HEK293 (cell line): Measurements from ENCODE around the gene GART.

Experiments
- CTCF ChIA-PET: fragments of 350-600 bp; formaldehyde crosslinking; extraction: SDS; loops from one replicate; lab custom pipeline; 2021; ENCODE audit warnings: antibody characterized with exemption; lab: Yijun Ruan, JAX
- POLR2A ChIA-PET: fragments of 300-600 bp; formaldehyde crosslinking; extraction: SDS; loops from one replicate; lab custom pipeline; 2020; ENCODE audit warnings: antibody characterized with exemption, inconsistent platforms; lab: Yijun Ruan, JAX
- H3K27ac ChIP-seq: fragments of 200-500 bp; sonication (Bioruptor generic); 2 replicates; pipeline ENCODE4 v1.5.1; 2014; ENCODE audit warnings: low read depth, low read length, control low read depth, inconsistent platforms; ENCODE audit errors: extremely low read depth
- H3K36me3 ChIP-seq, 2 experiments: fragments of 200-500 bp in 1 of 2; sonication (Bioruptor generic) in 1 of 2; 1 replicate in 1 of 2; 2 replicates in 1 of 2; pipeline ENCODE4 v1.5.1; 2014 to 2017; ENCODE audit warnings: inconsistent platforms in 2 of 2, low read length in 2 of 2; ENCODE audit not compliant: control insufficient read depth in 2 of 2, insufficient read depth in 1 of 2
- H3K4me1 ChIP-seq: fragments of 200-500 bp; sonication (Bioruptor generic); 2 replicates; pipeline ENCODE4 v1.5.1; 2014; ENCODE audit warnings: mild to moderate bottlenecking, low read length, inconsistent platforms; ENCODE audit not compliant: control insufficient read depth, insufficient read depth
- H3K4me3 ChIP-seq: 2 replicates; pipeline ENCODE4 v1.5.1; 2011; ENCODE audit warnings: low read depth, mild to moderate bottlenecking, control low read depth, low read length, moderate library complexity
- H3K9me3 ChIP-seq: fragments of 200-500 bp; sonication (Bioruptor generic); 2 replicates; pipeline ENCODE4 v1.5.1; 2014; ENCODE audit warnings: low read depth, low read length, inconsistent platforms; ENCODE audit not compliant: control insufficient read depth, insufficient read depth
- KLF1 ChIP-seq: fragments of 450-650 bp; formaldehyde crosslinking; IDR thresholded peaks from 2 replicates; pipeline ENCODE4 v1.5.1; 2016; ENCODE audit warnings: missing biosample characterization, missing genetic modification characterization
- MZF1 ChIP-seq: fragments of 450-650 bp; formaldehyde crosslinking; IDR thresholded peaks from 2 replicates; pipeline ENCODE4 v1.5.1; 2017; ENCODE audit warnings: missing biosample characterization, missing genetic modification characterization, borderline replicate concordance
- PRDM2 ChIP-seq: fragments of 450-650 bp; formaldehyde crosslinking; IDR thresholded peaks from 2 replicates; pipeline ENCODE4 v1.5.1; 2016; ENCODE audit warnings: missing biosample characterization, missing genetic modification characterization, borderline replicate concordance
- TCF7L2 ChIP-seq: IDR thresholded peaks from 2 replicates; pipeline ENCODE4 v1.6.1; 2011; ENCODE audit warnings: low read depth, mild to moderate bottlenecking, inconsistent platforms, low read length, moderate library complexity, borderline replicate concordance
- ZBTB17 ChIP-seq: fragments of 450-650 bp; formaldehyde crosslinking; IDR thresholded peaks from 2 replicates; pipeline ENCODE4 v1.5.1; 2016; ENCODE audit warnings: missing biosample characterization, missing genetic modification characterization
- ZBTB20 ChIP-seq: fragments of 450-650 bp; formaldehyde crosslinking; IDR thresholded peaks from 2 replicates; pipeline ENCODE4 v1.5.1; 2016; ENCODE audit warnings: missing biosample characterization, missing genetic modification characterization
- ZBTB49 ChIP-seq: fragments of 450-650 bp; formaldehyde crosslinking; IDR thresholded peaks from 2 replicates; pipeline ENCODE4 v1.5.1; 2016; ENCODE audit warnings: missing biosample characterization, missing genetic modification characterization, low read depth
- ZFP41 ChIP-seq: fragments of 450-650 bp; formaldehyde crosslinking; IDR thresholded peaks from 2 replicates; pipeline ENCODE4 v1.5.1; 2016; ENCODE audit warnings: missing biosample characterization, missing genetic modification characterization, borderline replicate concordance
- ZNF19 ChIP-seq: fragments of 450-650 bp; formaldehyde crosslinking; IDR thresholded peaks from 2 replicates; pipeline ENCODE4; 2016; ENCODE audit warnings: missing biosample characterization, missing genetic modification characterization, low read depth
- ZNF362 ChIP-seq: fragments of 450-650 bp; formaldehyde crosslinking; IDR thresholded peaks from 2 replicates; pipeline ENCODE4 v1.5.1; 2016; ENCODE audit warnings: missing biosample characterization, missing genetic modification characterization
- ZNF501 ChIP-seq: fragments of 450-650 bp; formaldehyde crosslinking; IDR thresholded peaks from 2 replicates; pipeline ENCODE4 v1.5.1; 2016; ENCODE audit warnings: missing biosample characterization, missing genetic modification characterization
- ZNF510 ChIP-seq: fragments of 450-650 bp; formaldehyde crosslinking; IDR thresholded peaks from 2 replicates; pipeline ENCODE4 v1.5.1; 2018; ENCODE audit warnings: mild to moderate bottlenecking, missing genetic modification characterization, missing biosample characterization; ENCODE audit not compliant: insufficient replicate concordance
- ZNF639 ChIP-seq: fragments of 450-650 bp; formaldehyde crosslinking; IDR thresholded peaks from 2 replicates; pipeline ENCODE4 v1.5.1; 2016; ENCODE audit warnings: missing biosample characterization, missing genetic modification characterization
- ZNF664 ChIP-seq: fragments of 450-650 bp; formaldehyde crosslinking; IDR thresholded peaks from 2 replicates; pipeline ENCODE4 v1.5.1; 2016; ENCODE audit warnings: missing biosample characterization, missing genetic modification characterization
- ZNF776 ChIP-seq: fragments of 450-650 bp; formaldehyde crosslinking; IDR thresholded peaks from 2 replicates; pipeline ENCODE4 v1.5.0; 2017; ENCODE audit warnings: missing biosample characterization, missing genetic modification characterization, borderline replicate concordance
- ZNF837 ChIP-seq: fragments of 450-650 bp; formaldehyde crosslinking; IDR thresholded peaks from 2 replicates; pipeline ENCODE4 v1.5.1; 2016; ENCODE audit warnings: missing biosample characterization, missing genetic modification characterization
- ZSCAN30 ChIP-seq: fragments of 450-650 bp; IDR thresholded peaks from 2 replicates; pipeline ENCODE4 v1.5.1; 2018; ENCODE audit warnings: missing biosample characterization, mild to moderate bottlenecking, missing genetic modification characterization, moderate library complexity
- ZSCAN5A ChIP-seq: fragments of 450-650 bp; formaldehyde crosslinking; IDR thresholded peaks from 2 replicates; pipeline ENCODE4 v1.5.1; 2016; ENCODE audit warnings: missing biosample characterization, missing genetic modification characterization

The GART gene

GRCh38 chr21:33551664-33552063 lies 9.7 kb upstream of the GART start:
- no peak overlapping the region for H3K4me3 ChIP-seq
- peaks cover 61 to 96% of the 10 kb centered on the region in 2 experiments for H3K36me3 ChIP-seq
- H3K4me1 ChIP-seq, result no peaks in the 10 kb centered on the region
- ChIA-PET CTCF (interaction anchor here (1.2 kb wide), 1 partner anchor 11 kb away, joined by 3 read pairs; no protein-coding TSS in a partner anchor), POLR2A (interaction anchor here (0.6 to 1.4 kb wide), 4 partner anchors 9 to 71 kb away, joined by 3 to 7 read pairs (median 3); partner anchors contain the start of genes DONSON, SON and TMEM50B)
- H3K27ac ChIP-seq, result no peak overlapping the region
- TF ChIP-seq ZBTB20 (tag by site-specific recombination), result no peak
- TF ChIP-seq ZNF639 (tag by site-specific recombination), result no peak
- no peak for TF ChIP-seq ZNF776 (tag by site-specific recombination)
- TF ChIP-seq ZBTB49 (tag by site-specific recombination), result no peak
- no peak for TF ChIP-seq ZSCAN30 (tag by site-specific recombination)
- TF ChIP-seq ZNF510 (tag by site-specific recombination), result no peak
- no peak for TF ChIP-seq ZFP41 (tag by site-specific recombination)
- TF ChIP-seq TCF7L2, result no peak
- TF ChIP-seq ZNF19, result no peak
- TF ChIP-seq KLF1 (tag by site-specific recombination), result no peak
- no peaks in the 10 kb centered on the region for H3K9me3 ChIP-seq

GRCh38 chr21:33550772-33551660 lies 9.1 kb upstream of the GART start:
- Histone ChIP-seq H3K27ac (no peak overlapping the region), H3K9me3 (no peaks in the 10 kb centered on the region), H3K36me3 (peaks cover 60 to 96% of the 10 kb centered on the region in 2 experiments), H3K4me3 (no peak overlapping the region), H3K4me1 (no peaks in the 10 kb centered on the region)
- CTCF ChIA-PET, result interaction anchor here (1.2 kb wide), 1 partner anchor 12 kb away, joined by 3 read pairs; no protein-coding TSS in a partner anchor
- POLR2A ChIA-PET, result interaction anchor here (1.2 to 1.4 kb wide), 3 partner anchors 8 to 38 kb away, joined by 3 to 7 read pairs (median 3); partner anchors contain the start of genes DONSON and SON
- TF ChIP-seq ZNF837 (tag by site-specific recombination) (no peak), ZBTB17 (tag by site-specific recombination) (no peak), MZF1 (tag by site-specific recombination) (no peak), PRDM2 (tag by site-specific recombination) (no peak), KLF1 (tag by site-specific recombination) (no peak), ZNF501 (tag by site-specific recombination) (no peak), ZSCAN5A (tag by site-specific recombination) (no peak), ZNF664 (tag by site-specific recombination) (no peak), ZNF362 (tag by site-specific recombination) (no peak)
